ENCODE measurements around the gene RENBP. TPM values are rescaled to one million over a fixed set of nuclear protein-coding genes. Genes with fewer than 3 reads are reported as not detected.

The RENBP gene
- total and polyA plus RNA-seq, 9 of the 15 experiments (the other 6 are each of a cell fraction or from before 2014, with no cell fraction given) = 0.07 to 14.8 (median 10.6) TPM; not detected in 1

GRCh38 chrX:153926858-153927671 lies 17.4 kb downstream of the RENBP start (continued):
- TF ChIP-seq KDM4B (IDR thresholded peaks at IDR 0.05; ENCODE audit: borderline replicate concordance in 2 of 2, low read depth in 1 of 2) = no peak; a peak in 1 of 4 replicates
- no peak for TF ChIP-seq ZBTB9 (CRISPR knock-in tag; IDR thresholded peaks at IDR 0.05)
- peak; percentile 9; the same call in 1 of the 2 replicates for TF ChIP-seq MYC (IDR thresholded peaks at IDR 0.05; ENCODE audit: low read depth, low read length)
- TF ChIP-seq MYC (CRISPR knock-in tag; IDR thresholded peaks at IDR 0.05; ENCODE audit: borderline replicate concordance, low read depth) = 0 out of 2 replicates have a peak, but pooled peaks have one; percentile 23
- TF ChIP-seq TFAP4 (CRISPR knock-in tag; IDR thresholded peaks at IDR 0.05; ENCODE audit: borderline replicate concordance) = peak; percentile 80
- no peak for TF ChIP-seq ZBTB34 (CRISPR knock-in tag; IDR thresholded peaks at IDR 0.05)
- TF ChIP-seq GATAD2A (IDR thresholded peaks at IDR 0.05) = no peak
- TF ChIP-seq E2F6 (IDR thresholded peaks at IDR 0.05; ENCODE audit: borderline replicate concordance in 1 of 2, extremely low read depth in 1 of 2, insufficient read depth in 1 of 2, insufficient read length in 1 of 2, low read depth in 1 of 2, low read length in 1 of 2, poor library complexity in 1 of 2, severe bottlenecking in 1 of 2) = peak in 1 of 2 experiments; percentile 8
- TF ChIP-seq ESRRA (IDR thresholded peaks at IDR 0.05; ENCODE audit: borderline replicate concordance, low read depth) = peak; percentile 65
- TF ChIP-seq ETV6 (IDR thresholded peaks at IDR 0.05; ENCODE audit: borderline replicate concordance in 1 of 2, low read depth in 2 of 2, low read length in 1 of 2) = 0 out of 4 replicates have a peak, but pooled peaks of 1 of the 2 experiments have one; percentile 37
- no peak for TF ChIP-seq ETV6 (CRISPR knock-in tag; IDR thresholded peaks at IDR 0.05; ENCODE audit: borderline replicate concordance)
- TF ChIP-seq ATF3 (IDR thresholded peaks at IDR 0.05) = no peak
- TF ChIP-seq ATF3 (CRISPR knock-in tag; conservative IDR thresholded peaks at IDR 0.05) = no peak
- peak; percentile 28 for TF ChIP-seq RBFOX2 (IDR thresholded peaks at IDR 0.05; ENCODE audit: low read depth, low read length)
- no peak for TF ChIP-seq XRCC4 (IDR thresholded peaks at IDR 0.05; ENCODE audit: extremely low read depth, insufficient read depth, insufficient read length)
- TF ChIP-seq POLR2A (conservative IDR thresholded peaks at IDR 0.05) = peak; percentile 35
- no peak for TF ChIP-seq GATA2 (CRISPR knock-in tag; IDR thresholded peaks at IDR 0.05)
- TF ChIP-seq ZNF133 (CRISPR knock-in tag; IDR thresholded peaks at IDR 0.05) = no peak
